Adrenal gland (tissue), 12 donors: ENCODE results near the gene SYT7. TPM values are rescaled to one million over a fixed set of nuclear protein-coding genes. Genes with fewer than 3 reads are reported as not detected.

Experiments used
- DNase-seq, 7 donors: peaks; one replicate each; pipeline ENCODE4 v3.0.0-alpha.2; 2019 to 2020
- H3K27ac ChIP-seq, 5 donors: fragments of 200-600 bp; sonication (generic) in 4 of 5; 1 replicate in 3 of 5; 2 replicates in 2 of 5; pipeline versions ENCODE4 v1.5.1 to v1.8.0; 2016 to 2020; ENCODE audit warnings: mild to moderate bottlenecking in 1 of 5
- H3K27me3 ChIP-seq: fragments of 200-600 bp; 2 replicates; pipeline ENCODE4 v1.8.0; 2021
- H3K36me3 ChIP-seq, 2 donors: fragments of 200-600 bp; replicated peaks in 1 of 2; 1 replicate in 1 of 2; 2 replicates in 1 of 2; pipeline versions ENCODE4 v1.5.1 to v1.8.0; 2018 to 2022
- H3K4me1 ChIP-seq, 2 donors: fragments of 200-600 bp; replicated peaks in 1 of 2; 1 replicate in 1 of 2; 2 replicates in 1 of 2; pipeline versions ENCODE4 v1.5.1 to v1.8.0; 2018 to 2021
- H3K4me3 ChIP-seq, 4 donors: fragments of 200-600 bp; sonication (generic) in 3 of 4; one replicate each; pipeline ENCODE4 v1.5.1; 2016 to 2018
- H3K9me3 ChIP-seq, 3 donors: fragments of 200-600 bp; sonication (generic) in 1 of 3; replicated peaks in 1 of 3; 1 replicate in 2 of 3; 2 replicates in 1 of 3; pipeline versions ENCODE4 v1.5.1 to v1.8.0; 2016 to 2021
- POLR2A ChIP-seq, 2 donors: fragments of 450-650 bp; IDR thresholded peaks; one replicate each; pipeline ENCODE4 v1.6.1; 2017; ENCODE audit warnings: antibody characterized with exemption in 2 of 2, mild to moderate bottlenecking in 2 of 2, moderate library complexity in 1 of 2
- WGBS, 4 donors: extraction: QIAGEN DNeasy Blood & Tissue Kit in 2 of 4; methylation state at CpG; one replicate each; pipeline versions ENCODE4 v1.1.5 to v1.1.7; 2013 to 2017; 5-methylcytosine and 5-hydroxymethylcytosine counted together
- intact Hi-C, 2 donors: fragments of 100-400 bp; cut with DNase I; formaldehyde crosslinking; loops; one replicate each; pipeline versions ENCODE4 v1.14.1 to v1.15.0; 2022 to 2023
- polyA plus RNA-seq, 3 donors: library from polyadenylated mRNA; stranded (reverse); fragments of 200-250 nt in 2 of 3; fragments of 350-450 nt in 1 of 3; fragmentation: Illumina TruSeq in 1 of 3; extraction: RNeasy Lipid Tissue Mini Kit (QIAGEN cat#74804) in 1 of 3; gene quantifications; one replicate each; pipeline ENCODE4 v1.2.3, GENCODE V29; 2013 to 2014
- total RNA-seq, 9 donors: library from RNA; depleted of rRNA in 4 of 9; stranded (reverse); fragments of >200 nt in 4 of 9; fragments of 120-200 nt in 1 of 9; fragmentation: NEBNext Ultra II Directional in 1 of 9; extraction: Animal tissue kit (Norgen Biotek cat#: 25700) in 1 of 9; gene quantifications; one replicate each; pipeline versions ENCODE4 v1.1.0 to v1.2.4, GENCODE V29; 2013 to 2023
- TF ChIP-seq, protein P1 (sequence below), 6 experiments: fragments of 450-650 bp in 4 of 6; fragments of 200-600 bp in 2 of 6; sonication (generic) in 1 of 6; IDR thresholded peaks; 1 replicate in 5 of 6; 2 replicates in 1 of 6; pipeline versions ENCODE4 v1.5.1 to v1.8.0; 2016 to 2021; ENCODE audit warnings: antibody characterized with exemption in 6 of 6, mild to moderate bottlenecking in 2 of 6, moderate library complexity in 1 of 6
- donor health status: healthy with polysubstance abuse.
- donor health status: Bipolar disorder and iron deficiency.
- donor health status: DM: yes; HTN: yes; CAD: no.
- donor health status: DM: no; HTN: no; CAD: no.
- donor health status: DM: no; HTN: no; CAD: no.
- donor health status: DM: yes; HTN: yes; CAD: no.

The SYT7 gene
- total and polyA plus RNA-seq, 12 donors = 0.09 to 6.8 (median 1.3) TPM; not detected in 1

GRCh38 chr11:61571337-61571736 lies 9.5 kb downstream of the SYT7 start:
- H3K27ac ChIP-seq = no peak overlapping the region
- no peaks in the 10 kb centered on the region for H3K4me1 ChIP-seq
- no peak for DNase-seq
- WGBS, 4 donors = 78 to 85% (median 83%) methylated on average over 6 to 9 of the region's 9 CpGs
- H3K4me3 ChIP-seq = no peak overlapping the region
- H3K27me3 ChIP-seq = no peaks in the 10 kb centered on the region
- no peaks in the 10 kb centered on the region for H3K9me3 ChIP-seq
- no peaks in the 10 kb centered on the region for H3K36me3 ChIP-seq
- intact Hi-C loops = no loop called here
- TF ChIP-seq, protein P1, sequence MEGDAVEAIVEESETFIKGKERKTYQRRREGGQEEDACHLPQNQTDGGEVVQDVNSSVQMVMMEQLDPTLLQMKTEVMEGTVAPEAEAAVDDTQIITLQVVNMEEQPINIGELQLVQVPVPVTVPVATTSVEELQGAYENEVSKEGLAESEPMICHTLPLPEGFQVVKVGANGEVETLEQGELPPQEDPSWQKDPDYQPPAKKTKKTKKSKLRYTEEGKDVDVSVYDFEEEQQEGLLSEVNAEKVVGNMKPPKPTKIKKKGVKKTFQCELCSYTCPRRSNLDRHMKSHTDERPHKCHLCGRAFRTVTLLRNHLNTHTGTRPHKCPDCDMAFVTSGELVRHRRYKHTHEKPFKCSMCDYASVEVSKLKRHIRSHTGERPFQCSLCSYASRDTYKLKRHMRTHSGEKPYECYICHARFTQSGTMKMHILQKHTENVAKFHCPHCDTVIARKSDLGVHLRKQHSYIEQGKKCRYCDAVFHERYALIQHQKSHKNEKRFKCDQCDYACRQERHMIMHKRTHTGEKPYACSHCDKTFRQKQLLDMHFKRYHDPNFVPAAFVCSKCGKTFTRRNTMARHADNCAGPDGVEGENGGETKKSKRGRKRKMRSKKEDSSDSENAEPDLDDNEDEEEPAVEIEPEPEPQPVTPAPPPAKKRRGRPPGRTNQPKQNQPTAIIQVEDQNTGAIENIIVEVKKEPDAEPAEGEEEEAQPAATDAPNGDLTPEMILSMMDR (IDR thresholded peaks at IDR 0.05) = no peak
- TF ChIP-seq POLR2A (IDR thresholded peaks at IDR 0.05) = no peak

- TF ChIP-seq, protein P1 (IDR thresholded peaks at IDR 0.05) = no peak
- TF ChIP-seq POLR2A (IDR thresholded peaks at IDR 0.05) = no peak
- Histone ChIP-seq H3K4me3 (no peak overlapping the region), H3K36me3 (no peaks in the 10 kb centered on the region), H3K9me3 (no peaks in the 10 kb centered on the region), H3K4me1 (no peaks in the 10 kb centered on the region), H3K27ac (no peak overlapping the region), H3K27me3 (no peaks in the 10 kb centered on the region)
- intact Hi-C loops = no loop called here
- DNase-seq = no peak
- 48 to 54% (median 51%) methylated on average over 10 of the region's 10 CpGs for WGBS, 4 donors
Observed at GRCh38 chr11:61569701-61570100, 11.2 kb downstream of the SYT7 start.

DNA sequence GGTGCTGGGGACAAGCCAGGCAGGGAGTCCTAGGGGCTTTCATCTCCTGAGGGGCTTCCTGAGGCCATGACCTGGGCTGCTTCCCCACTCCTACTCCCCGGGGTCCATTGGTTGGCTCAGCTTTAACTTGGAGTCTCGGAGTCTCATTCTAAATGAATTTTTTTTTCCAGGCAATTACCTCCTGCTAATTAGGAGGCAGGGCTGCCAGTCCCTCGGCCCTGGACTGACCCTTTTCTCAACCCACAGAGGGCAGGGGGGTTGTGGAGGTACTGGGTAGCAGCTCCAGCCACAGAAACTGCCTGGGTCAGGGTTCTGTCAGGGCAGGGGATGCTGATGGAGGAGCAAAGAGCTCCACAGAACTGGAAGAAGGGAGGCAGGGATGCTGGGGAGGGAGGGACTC lies 11.9 kb downstream of the SYT7 start:
- no peaks in the 10 kb centered on the region for H3K27me3 ChIP-seq
- H3K4me1 ChIP-seq = no peaks in the 10 kb centered on the region
- no peaks in the 10 kb centered on the region for H3K9me3 ChIP-seq
- H3K4me3 ChIP-seq = no peak overlapping the region
- intact Hi-C loops = no loop called here
- no peaks in the 10 kb centered on the region for H3K36me3 ChIP-seq
- no peak overlapping the region for H3K27ac ChIP-seq
- no peak for DNase-seq
- no peak for TF ChIP-seq POLR2A (IDR thresholded peaks at IDR 0.05)
- TF ChIP-seq, protein P1 (IDR thresholded peaks at IDR 0.05) = no peak
- 43 to 75% (median 51%) methylated on average over 2 to 3 of the region's 3 CpGs for WGBS, 4 donors

GRCh38 chr11:61567286-61568061 lies 13.4 kb downstream of the SYT7 start:
- Histone ChIP-seq H3K36me3 (no peaks in the 10 kb centered on the region), H3K4me1 (no peaks in the 10 kb centered on the region), H3K4me3 (no peak overlapping the region), H3K27ac (no peak overlapping the region), H3K9me3 (no peaks in the 10 kb centered on the region), H3K27me3 (no peaks in the 10 kb centered on the region)
- WGBS, 4 donors = 3 to 8% (median 5%) methylated on average over 7 to 46 of the region's 46 CpGs
- TF ChIP-seq, protein P1 (IDR thresholded peaks at IDR 0.05) = peak in 4 of 6 experiments; percentile 26 to 50 (median 34)
- TF ChIP-seq POLR2A (IDR thresholded peaks at IDR 0.05) = no peak
- intact Hi-C loops = no loop called here
- peak; percentile 79 to 87 (median 86) for DNase-seq
